Measurements from ENCODE around the gene ONECUT3.
A peak's percentile ranks its signal among the peaks of the same experiment; 100 is the strongest.

The ONECUT3 gene

GRCh38 chr19:1813192-1814182 is 60.2 kb downstream of the ONECUT3 start:
- H3K4me3 ChIP-seq (ENCODE audit: low read length): peak overlapping the region; percentile 42; the same call in 1 of the 2 replicates

GRCh38 chr19:1814391-1814790 is 61.1 kb downstream of the ONECUT3 start:
- H3K4me3 ChIP-seq (ENCODE audit: low read length): no peak overlapping the region
- TF ChIP-seq ZNF274 (IDR thresholded peaks at IDR 0.05; ENCODE audit: low read depth, low read length): no peak

More at GRCh38 chr19:1813192-1814182, 60.2 kb downstream of the ONECUT3 start:
- no peak for TF ChIP-seq ZNF274 (IDR thresholded peaks at IDR 0.05; ENCODE audit: low read depth, low read length)

GRCh38 chr19:1814833-1815604 is 61.7 kb downstream of the ONECUT3 start:
- TF ChIP-seq ZNF274 (IDR thresholded peaks at IDR 0.05; ENCODE audit: low read depth, low read length): no peak
- no peak overlapping the region for H3K4me3 ChIP-seq (ENCODE audit: low read length)

GRCh38 chr19:1815605-1816529 is 62.6 kb downstream of the ONECUT3 start:
- no peak overlapping the region for H3K4me3 ChIP-seq (ENCODE audit: low read length)
- TF ChIP-seq ZNF274 (IDR thresholded peaks at IDR 0.05; ENCODE audit: low read depth, low read length): no peak

- H3K4me3 ChIP-seq (ENCODE audit: low read length): no peak overlapping the region
- TF ChIP-seq ZNF274 (IDR thresholded peaks at IDR 0.05; ENCODE audit: low read depth, low read length): no peak
Measured at GRCh38 chr19:1816530-1817298, 63.4 kb downstream of the ONECUT3 start.

- TF ChIP-seq ZNF274 (IDR thresholded peaks at IDR 0.05; ENCODE audit: low read depth, low read length): no peak
- no peak overlapping the region for H3K4me3 ChIP-seq (ENCODE audit: low read length)
Measured at GRCh38 chr19:1817553-1818179, 64.4 kb downstream of the ONECUT3 start.

- TF ChIP-seq ZNF274 (IDR thresholded peaks at IDR 0.05; ENCODE audit: low read depth, low read length): no peak
- H3K4me3 ChIP-seq (ENCODE audit: low read length): no peak overlapping the region
Measured at GRCh38 chr19:1818549-1819195, 65.4 kb downstream of the ONECUT3 start.

GRCh38 chr19:1819341-1820255 is 66.3 kb downstream of the ONECUT3 start:
- no peak overlapping the region for H3K4me3 ChIP-seq (ENCODE audit: low read length)
- no peak for TF ChIP-seq ZNF274 (IDR thresholded peaks at IDR 0.05; ENCODE audit: low read depth, low read length)

- H3K4me3 ChIP-seq (ENCODE audit: low read length): no peak overlapping the region
- TF ChIP-seq ZNF274 (IDR thresholded peaks at IDR 0.05; ENCODE audit: low read depth, low read length): no peak
Measured at GRCh38 chr19:1822210-1822609, 68.9 kb downstream of the ONECUT3 start.

- no peak for TF ChIP-seq ZNF274 (IDR thresholded peaks at IDR 0.05; ENCODE audit: low read depth, low read length)
- H3K4me3 ChIP-seq (ENCODE audit: low read length): no peak overlapping the region
Measured at GRCh38 chr19:1823020-1823419, 69.7 kb downstream of the ONECUT3 start.

Measured in GM08714 (cell line).